ENCODE data around the gene GTPBP4.
"Not testable (repeated sequence)": the region's sequence is repeated elsewhere in the genome, so short reads cannot be mapped to it uniquely, and the experiment has no call there.

Gene GTPBP4

GRCh38 chr10:990808-991207 is 2.6 kb downstream of the GTPBP4 start:
- no peak for DNase-seq

GRCh38 chr10:992467-992866 is 4.2 kb downstream of the GTPBP4 start:
- no peak for DNase-seq

- DNase-seq = no peak
Measured at GRCh38 chr10:992871-993270, 4.6 kb downstream of the GTPBP4 start.

- no peak for DNase-seq
Measured at GRCh38 chr10:994836-995558, 6.8 kb downstream of the GTPBP4 start.

GRCh38 chr10:995559-995926 is 7.3 kb downstream of the GTPBP4 start:
- DNase-seq = no peak

- no peak for DNase-seq
Measured at GRCh38 chr10:996031-996430, 7.8 kb downstream of the GTPBP4 start.

GRCh38 chr10:997266-998022 is 9.2 kb downstream of the GTPBP4 start:
- DNase-seq = no peak

- no peak for DNase-seq
Measured at GRCh38 chr10:1002425-1003006, 14.3 kb downstream of the GTPBP4 start.

- no peak for DNase-seq
Measured at GRCh38 chr10:1003884-1004670, 15.8 kb downstream of the GTPBP4 start.

- no peak for DNase-seq
Measured at GRCh38 chr10:1006573-1006972, 18.3 kb downstream of the GTPBP4 start.

GRCh38 chr10:1007583-1007982 is 19.3 kb downstream of the GTPBP4 start:
- DNase-seq = no peak

GRCh38 chr10:1009071-1009494 is 20.8 kb downstream of the GTPBP4 start:
- DNase-seq = no peak

GRCh38 chr10:1009947-1010346 is 21.7 kb downstream of the GTPBP4 start:
- not testable (repeated sequence) for DNase-seq

- DNase-seq = no peak
Measured at GRCh38 chr10:1010703-1011102, 22.5 kb downstream of the GTPBP4 start.

- DNase-seq = no peak
Measured at GRCh38 chr10:1011696-1012095, 23.5 kb downstream of the GTPBP4 start.

- DNase-seq = no peak
Measured at GRCh38 chr10:1015688-1016087, 27.5 kb downstream of the GTPBP4 start.

GRCh38 chr10:1019362-1019761 is 31.1 kb downstream of the GTPBP4 start:
- no peak for DNase-seq

GRCh38 chr10:1020460-1020859 is 32.2 kb downstream of the GTPBP4 start:
- DNase-seq = no peak

GRCh38 chr10:1020958-1021357 is 32.7 kb downstream of the GTPBP4 start:
- DNase-seq = no peak

- DNase-seq = no peak
Measured at GRCh38 chr10:1022413-1022812, 34.2 kb downstream of the GTPBP4 start.

- DNase-seq = no peak
Measured at GRCh38 chr10:1024103-1024502, 35.9 kb downstream of the GTPBP4 start.

GRCh38 chr10:1025683-1026082 is 37.4 kb downstream of the GTPBP4 start, which contains the start of gene IDI2:
Gene IDI2 (minus strand): TSS chr10:1025859. CDS start chr10:1024723, 1,136 bp downstream.
- no peak for DNase-seq

- no peak for DNase-seq
Measured at GRCh38 chr10:1026578-1026977, 38.3 kb downstream of the GTPBP4 start.

All from T-helper 2 cell (primary cell).